Measurements from ENCODE around the gene RIMBP2. TPM values are rescaled to one million over a fixed set of nuclear protein-coding genes. Genes with fewer than 3 reads are reported as not detected.

RIMBP2 gene
- total and polyA plus RNA-seq, 3 experiments from 2014 or later = not detected

GRCh38 chr12:130357729-130358330, 358.3 kb downstream of the RIMBP2 start:
- Histone ChIP-seq H3K4me3 (ENCODE audit: low read length) (no peak overlapping the region), H3K9me3 (ENCODE audit: low read length) (no peaks in the 10 kb centered on the region), H3K27ac (ENCODE audit: low read depth, low read length) (no peak overlapping the region), H3K27me3 (ENCODE audit: insufficient read depth, low read length, poor library complexity, severe bottlenecking) (no peaks in the 10 kb centered on the region), H3K36me3 (ENCODE audit: insufficient read depth, low read length) (no peaks in the 10 kb centered on the region), H3K4me1 (ENCODE audit: insufficient read depth, low read length) (no peaks in the 10 kb centered on the region)
- CTCF ChIA-PET = no interaction called here
- Mint-ChIP-seq H3K27ac (no peak overlapping the region), H3K4me3 (no peak overlapping the region), H3K9me3 (peaks cover 0 to 2% (median 0%) of the 10 kb centered on the region in 5 donors), H3K27me3 (peaks cover 0 to 10% of the 10 kb centered on the region in 2 donors), H3K36me3 (no peaks in the 10 kb centered on the region), H3K4me1 (no peaks in the 10 kb centered on the region)
- POLR2A ChIA-PET = no interaction called here
- DNase-seq = no peak

- no peaks in the 10 kb centered on the region for H3K27me3 ChIP-seq (ENCODE audit: insufficient read depth, low read length, poor library complexity, severe bottlenecking)
- no peak overlapping the region for H3K4me3 ChIP-seq (ENCODE audit: low read length)
- Mint-ChIP-seq H3K4me3 (no peak overlapping the region), H3K9me3 (peaks cover 0 to 6% (median 0%) of the 10 kb centered on the region in 5 donors), H3K4me1 (no peaks in the 10 kb centered on the region), H3K36me3 (no peaks in the 10 kb centered on the region), H3K27me3 (peaks cover 0 to 10% of the 10 kb centered on the region in 2 donors), H3K27ac (no peak overlapping the region)
- no peak for DNase-seq
- POLR2A ChIA-PET = no interaction called here
- CTCF ChIA-PET = no interaction called here
- H3K27ac ChIP-seq (ENCODE audit: low read depth, low read length) = no peak overlapping the region
- no peaks in the 10 kb centered on the region for H3K36me3 ChIP-seq (ENCODE audit: insufficient read depth, low read length)
- no peaks in the 10 kb centered on the region for H3K4me1 ChIP-seq (ENCODE audit: insufficient read depth, low read length)
- H3K9me3 ChIP-seq (ENCODE audit: low read length) = no peaks in the 10 kb centered on the region
These were observed 358.9 kb downstream of the RIMBP2 start for GRCh38 chr12:130357241-130357640.

- Mint-ChIP-seq H3K27ac (no peak overlapping the region), H3K4me3 (no peak overlapping the region), H3K36me3 (no peaks in the 10 kb centered on the region), H3K27me3 (peaks cover 0 to 10% of the 10 kb centered on the region in 2 donors), H3K9me3 (peaks cover 0 to 9% (median 3%) of the 10 kb centered on the region in 5 donors), H3K4me1 (no peaks in the 10 kb centered on the region)
- DNase-seq = no peak
- no peaks in the 10 kb centered on the region for H3K9me3 ChIP-seq (ENCODE audit: low read length)
- no peak overlapping the region for H3K4me3 ChIP-seq (ENCODE audit: low read length)
- ChIA-PET CTCF (no interaction called here), POLR2A (no interaction called here)
- no peaks in the 10 kb centered on the region for H3K27me3 ChIP-seq (ENCODE audit: insufficient read depth, low read length, poor library complexity, severe bottlenecking)
- H3K36me3 ChIP-seq (ENCODE audit: insufficient read depth, low read length) = no peaks in the 10 kb centered on the region
- H3K4me1 ChIP-seq (ENCODE audit: insufficient read depth, low read length) = no peaks in the 10 kb centered on the region
- H3K27ac ChIP-seq (ENCODE audit: low read depth, low read length) = no peak overlapping the region
These were observed 359.9 kb downstream of the RIMBP2 start for GRCh38 chr12:130356222-130356621.

- Mint-ChIP-seq H3K9me3 (peaks cover 0 to 6% (median 3%) of the 10 kb centered on the region in 5 donors), H3K4me3 (no peak overlapping the region), H3K36me3 (no peaks in the 10 kb centered on the region), H3K27ac (no peak overlapping the region), H3K4me1 (no peaks in the 10 kb centered on the region), H3K27me3 (peaks cover 0 to 10% of the 10 kb centered on the region in 2 donors)
- Histone ChIP-seq H3K9me3 (ENCODE audit: low read length) (no peaks in the 10 kb centered on the region), H3K4me1 (ENCODE audit: insufficient read depth, low read length) (no peaks in the 10 kb centered on the region), H3K4me3 (ENCODE audit: low read length) (no peak overlapping the region), H3K27ac (ENCODE audit: low read depth, low read length) (no peak overlapping the region), H3K36me3 (ENCODE audit: insufficient read depth, low read length) (no peaks in the 10 kb centered on the region), H3K27me3 (ENCODE audit: insufficient read depth, low read length, poor library complexity, severe bottlenecking) (no peaks in the 10 kb centered on the region)
- ChIA-PET CTCF (no interaction called here), POLR2A (no interaction called here)
- DNase-seq = no peak
These were observed 361.7 kb downstream of the RIMBP2 start for GRCh38 chr12:130354407-130354806.

- no peaks in the 10 kb centered on the region for H3K36me3 ChIP-seq (ENCODE audit: insufficient read depth, low read length)
- H3K4me1 ChIP-seq (ENCODE audit: insufficient read depth, low read length) = no peaks in the 10 kb centered on the region
- ChIA-PET POLR2A (no interaction called here), CTCF (no interaction called here)
- Mint-ChIP-seq H3K4me3 (no peak overlapping the region), H3K36me3 (no peaks in the 10 kb centered on the region), H3K27me3 (peaks cover 0 to 4% of the 10 kb centered on the region in 2 donors), H3K27ac (no peak overlapping the region), H3K4me1 (no peaks in the 10 kb centered on the region), H3K9me3 (peaks cover 0 to 6% (median 3%) of the 10 kb centered on the region in 5 donors)
- DNase-seq = no peak
- H3K4me3 ChIP-seq (ENCODE audit: low read length) = no peak overlapping the region
- H3K27ac ChIP-seq (ENCODE audit: low read depth, low read length) = no peak overlapping the region
- H3K27me3 ChIP-seq (ENCODE audit: insufficient read depth, low read length, poor library complexity, severe bottlenecking) = no peaks in the 10 kb centered on the region
- H3K9me3 ChIP-seq (ENCODE audit: low read length) = no peaks in the 10 kb centered on the region
These were observed 363.0 kb downstream of the RIMBP2 start for GRCh38 chr12:130353081-130353480.

- Histone ChIP-seq H3K36me3 (ENCODE audit: insufficient read depth, low read length) (no peaks in the 10 kb centered on the region), H3K4me1 (ENCODE audit: insufficient read depth, low read length) (no peaks in the 10 kb centered on the region), H3K9me3 (ENCODE audit: low read length) (no peaks in the 10 kb centered on the region), H3K4me3 (ENCODE audit: low read length) (no peak overlapping the region), H3K27ac (ENCODE audit: low read depth, low read length) (no peak overlapping the region), H3K27me3 (ENCODE audit: insufficient read depth, low read length, poor library complexity, severe bottlenecking) (no peaks in the 10 kb centered on the region)
- ChIA-PET POLR2A (no interaction called here), CTCF (no interaction called here)
- Mint-ChIP-seq H3K27me3 (no peaks in the 10 kb centered on the region), H3K4me3 (no peak overlapping the region), H3K9me3 (peaks cover 0 to 7% (median 3%) of the 10 kb centered on the region in 5 donors), H3K4me1 (no peaks in the 10 kb centered on the region), H3K27ac (no peak overlapping the region), H3K36me3 (no peaks in the 10 kb centered on the region)
- no peak for DNase-seq
These were observed 364.8 kb downstream of the RIMBP2 start for GRCh38 chr12:130351326-130351725.

- no peaks in the 10 kb centered on the region for H3K27me3 ChIP-seq (ENCODE audit: insufficient read depth, low read length, poor library complexity, severe bottlenecking)
- Mint-ChIP-seq H3K27ac (no peak overlapping the region), H3K9me3 (peaks cover 0 to 8% (median 3%) of the 10 kb centered on the region in 5 donors), H3K36me3 (no peaks in the 10 kb centered on the region), H3K27me3 (no peaks in the 10 kb centered on the region), H3K4me1 (no peaks in the 10 kb centered on the region), H3K4me3 (no peak overlapping the region)
- ChIA-PET POLR2A (no interaction called here), CTCF (no interaction called here)
- no peak overlapping the region for H3K27ac ChIP-seq (ENCODE audit: low read depth, low read length)
- H3K4me3 ChIP-seq (ENCODE audit: low read length) = no peak overlapping the region
- no peak for DNase-seq
- no peaks in the 10 kb centered on the region for H3K36me3 ChIP-seq (ENCODE audit: insufficient read depth, low read length)
- H3K4me1 ChIP-seq (ENCODE audit: insufficient read depth, low read length) = no peaks in the 10 kb centered on the region
- H3K9me3 ChIP-seq (ENCODE audit: low read length) = no peaks in the 10 kb centered on the region
These were observed 365.4 kb downstream of the RIMBP2 start for GRCh38 chr12:130350715-130351114.

GRCh38 chr12:130347588-130347987, 368.5 kb downstream of the RIMBP2 start:
- ChIA-PET POLR2A (no interaction called here), CTCF (no interaction called here)
- DNase-seq = no peak
- H3K4me3 Mint-ChIP-seq = no peak overlapping the region
- Histone ChIP-seq H3K27me3 (ENCODE audit: insufficient read depth, low read length, poor library complexity, severe bottlenecking) (no peaks in the 10 kb centered on the region), H3K4me3 (ENCODE audit: low read length) (no peak overlapping the region), H3K27ac (ENCODE audit: low read depth, low read length) (no peak overlapping the region), H3K9me3 (ENCODE audit: low read length) (no peaks in the 10 kb centered on the region), H3K4me1 (ENCODE audit: insufficient read depth, low read length) (no peaks in the 10 kb centered on the region), H3K36me3 (ENCODE audit: insufficient read depth, low read length) (no peaks in the 10 kb centered on the region)
- H3K27ac Mint-ChIP-seq = no peak overlapping the region
- H3K9me3 Mint-ChIP-seq = peaks cover 0 to 6% (median 3%) of the 10 kb centered on the region in 5 donors
- H3K36me3 Mint-ChIP-seq = no peaks in the 10 kb centered on the region
- H3K4me1 Mint-ChIP-seq = no peaks in the 10 kb centered on the region
- H3K27me3 Mint-ChIP-seq = peaks cover 0 to 3% of the 10 kb centered on the region in 2 donors

Data from CD8-positive, alpha-beta memory T cell (primary cell).